ENCODE results near the gene E2F6.

DNA sequence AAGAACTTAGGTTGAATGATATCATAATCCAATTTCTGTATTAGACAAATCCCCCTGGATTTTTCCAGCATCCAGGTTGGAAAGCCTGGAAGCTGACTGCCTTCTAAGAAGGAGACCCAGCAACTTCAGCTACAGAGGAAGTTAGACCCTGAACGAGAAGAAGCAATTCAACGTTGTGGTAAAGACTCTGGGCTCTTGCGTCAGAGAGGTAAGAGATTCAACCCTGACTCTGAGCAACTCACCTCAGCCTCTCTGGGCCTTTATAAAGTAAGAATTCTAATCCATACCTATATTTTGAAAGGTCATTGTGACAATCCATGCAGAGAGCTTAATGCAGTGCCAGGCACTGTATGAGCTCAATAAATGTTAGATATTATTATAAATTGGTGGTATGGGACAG lies 9.7 kb downstream of the E2F6 start:
- TF ChIP-seq POLR2A (IDR thresholded peaks at IDR 0.05) = no peak
- TF ChIP-seq, protein P1, sequence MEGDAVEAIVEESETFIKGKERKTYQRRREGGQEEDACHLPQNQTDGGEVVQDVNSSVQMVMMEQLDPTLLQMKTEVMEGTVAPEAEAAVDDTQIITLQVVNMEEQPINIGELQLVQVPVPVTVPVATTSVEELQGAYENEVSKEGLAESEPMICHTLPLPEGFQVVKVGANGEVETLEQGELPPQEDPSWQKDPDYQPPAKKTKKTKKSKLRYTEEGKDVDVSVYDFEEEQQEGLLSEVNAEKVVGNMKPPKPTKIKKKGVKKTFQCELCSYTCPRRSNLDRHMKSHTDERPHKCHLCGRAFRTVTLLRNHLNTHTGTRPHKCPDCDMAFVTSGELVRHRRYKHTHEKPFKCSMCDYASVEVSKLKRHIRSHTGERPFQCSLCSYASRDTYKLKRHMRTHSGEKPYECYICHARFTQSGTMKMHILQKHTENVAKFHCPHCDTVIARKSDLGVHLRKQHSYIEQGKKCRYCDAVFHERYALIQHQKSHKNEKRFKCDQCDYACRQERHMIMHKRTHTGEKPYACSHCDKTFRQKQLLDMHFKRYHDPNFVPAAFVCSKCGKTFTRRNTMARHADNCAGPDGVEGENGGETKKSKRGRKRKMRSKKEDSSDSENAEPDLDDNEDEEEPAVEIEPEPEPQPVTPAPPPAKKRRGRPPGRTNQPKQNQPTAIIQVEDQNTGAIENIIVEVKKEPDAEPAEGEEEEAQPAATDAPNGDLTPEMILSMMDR (IDR thresholded peaks at IDR 0.05) = no peak

All from lower leg skin (tissue), 3 donors.